GM19452 (cell line): ENCODE results near the gene HDGF.
A peak's percentile ranks its signal among the peaks of the same experiment; 100 is the strongest.
"Not testable (repeated sequence)": the region's sequence is repeated elsewhere in the genome, so short reads cannot be mapped to it uniquely, and the experiment has no call there.

ENCODE experiments used
- ATAC-seq: cut with Tn5 transposase; IDR thresholded peaks from one replicate; pipeline ENCODE4 v1.9.1; 2021; ENCODE audit not compliant: unreplicated experiment

The HDGF gene

GRCh38 chr1:156767101-156767878 is 15.8 kb upstream of the HDGF start, which contains the start of gene PRCC:
PRCC (plus strand) TSS chr1:156767535; CDS start chr1:156767772, 237 bp downstream.
- peak; percentile 89 for ATAC-seq

GRCh38 chr1:156766298-156767100 is 15.0 kb upstream of the HDGF start:
- peak; percentile 13 for ATAC-seq

GRCh38 chr1:156765666-156766065 is 14.2 kb upstream of the HDGF start:
- no peak for ATAC-seq

- ATAC-seq = not testable (repeated sequence)
Measured at GRCh38 chr1:156765136-156765535, 13.7 kb upstream of the HDGF start.

GRCh38 chr1:156760796-156761104 is 9.3 kb upstream of the HDGF start:
- ATAC-seq = no peak

- ATAC-seq = no peak
Measured at GRCh38 chr1:156760092-156760795, 8.8 kb upstream of the HDGF start.

- ATAC-seq = not testable (repeated sequence)
Measured at GRCh38 chr1:156757572-156758253, 6.2 kb upstream of the HDGF start.

- no peak for ATAC-seq
Measured at GRCh38 chr1:156756355-156756754, 4.9 kb upstream of the HDGF start.

- no peak for ATAC-seq
Measured at GRCh38 chr1:156755527-156755950, 4.1 kb upstream of the HDGF start.

GRCh38 chr1:156754219-156754618 is 2.7 kb upstream of the HDGF start:
- ATAC-seq = no peak

- ATAC-seq = no peak
Measured at GRCh38 chr1:156752843-156753482, 1.5 kb upstream of the HDGF start.

GRCh38 chr1:156751757-156752481 is 444 bp upstream of the HDGF start:
- peak; percentile 67 for ATAC-seq

GRCh38 chr1:156750711-156751450 is 594 bp downstream of the HDGF start:
- ATAC-seq = peak; percentile 11

- no peak for ATAC-seq
Measured at GRCh38 chr1:156750191-156750672, 1.2 kb downstream of the HDGF start.

GRCh38 chr1:156749419-156750118 is 1.9 kb downstream of the HDGF start:
- ATAC-seq = no peak

GRCh38 chr1:156748670-156749418 is 2.6 kb downstream of the HDGF start:
- ATAC-seq = no peak

- no peak for ATAC-seq
Measured at GRCh38 chr1:156747742-156748669, 3.5 kb downstream of the HDGF start.
